GM20431 (cell line): ENCODE measurements around the gene LYPD8.

ENCODE experiments used
- in situ Hi-C: fragments of 300-500 bp; cut with MseI, MboI; formaldehyde crosslinking; loops from one replicate; pipeline ENCODE4 v1.15.0; 2020; ENCODE audit warnings: low sequenced_read_pairs; ENCODE audit not compliant: unreplicated experiment

The LYPD8 gene

DNA sequence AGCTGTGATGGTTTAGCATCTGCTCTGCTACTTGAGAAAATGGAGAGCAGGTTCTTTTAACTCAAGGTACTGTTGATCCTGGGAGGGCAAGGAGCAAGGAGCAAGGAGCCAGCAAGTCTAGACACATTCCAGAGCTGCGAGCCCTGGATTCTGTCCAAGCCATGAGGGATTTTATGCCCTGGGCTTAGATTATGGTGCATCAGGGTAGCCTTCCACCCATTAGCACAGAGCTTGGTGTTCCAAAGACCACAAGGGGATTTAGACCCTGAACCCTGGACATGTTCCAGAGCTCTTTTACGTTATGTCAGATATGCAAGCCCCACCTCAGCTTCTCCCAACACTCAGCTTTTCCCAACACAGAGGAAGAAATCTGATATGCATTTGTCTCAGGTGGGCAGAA lies 51.0 kb downstream of the LYPD8 start:
- in situ Hi-C loops = no loop called here

DNA sequence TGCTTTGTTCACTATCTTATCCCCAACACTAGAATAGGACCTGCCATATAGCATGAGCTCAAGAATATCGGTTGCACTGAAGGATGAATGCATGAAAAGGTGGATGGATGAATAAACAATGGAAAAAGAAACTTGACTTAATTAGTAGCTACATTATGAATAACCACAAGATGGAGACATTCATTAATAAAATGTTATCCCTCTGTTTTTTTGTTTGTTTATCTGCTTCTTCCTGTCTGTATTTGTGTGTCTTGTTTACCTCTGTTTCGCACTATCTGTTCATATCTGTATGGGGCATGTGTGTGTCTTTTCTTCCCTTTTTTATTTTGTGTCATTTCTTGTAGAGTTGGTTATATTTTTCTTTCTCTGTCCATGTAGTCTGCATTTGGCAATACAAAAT lies 51.9 kb downstream of the LYPD8 start:
- in situ Hi-C loops = no loop called here

GRCh38 chr1:248702714-248703113 lies 52.8 kb downstream of the LYPD8 start, which contains the start of gene OR14I1:
Gene OR14I1, minus strand, starts transcription at chr1:248702766.
- in situ Hi-C loops = no loop called here

DNA sequence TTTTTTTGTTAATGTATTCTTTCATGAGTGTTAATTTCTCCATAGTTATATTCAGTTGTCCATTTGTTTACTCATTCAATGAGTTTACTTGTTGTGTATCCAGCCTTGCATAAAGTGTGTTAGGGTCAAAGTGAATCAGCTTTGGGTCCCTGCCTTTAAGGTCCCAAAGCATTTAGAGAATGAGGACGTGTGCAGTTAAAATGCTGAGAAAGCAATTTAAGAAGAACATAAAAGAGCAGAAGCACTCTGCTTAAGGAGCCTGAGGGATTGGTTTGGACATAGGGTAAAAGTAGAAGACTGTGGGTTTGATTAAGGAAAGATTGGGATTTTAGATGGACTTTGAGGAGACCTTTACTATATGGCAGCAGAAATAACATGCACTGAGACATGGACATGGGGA lies 56.5 kb downstream of the LYPD8 start:
- in situ Hi-C loops = no loop called here

DNA sequence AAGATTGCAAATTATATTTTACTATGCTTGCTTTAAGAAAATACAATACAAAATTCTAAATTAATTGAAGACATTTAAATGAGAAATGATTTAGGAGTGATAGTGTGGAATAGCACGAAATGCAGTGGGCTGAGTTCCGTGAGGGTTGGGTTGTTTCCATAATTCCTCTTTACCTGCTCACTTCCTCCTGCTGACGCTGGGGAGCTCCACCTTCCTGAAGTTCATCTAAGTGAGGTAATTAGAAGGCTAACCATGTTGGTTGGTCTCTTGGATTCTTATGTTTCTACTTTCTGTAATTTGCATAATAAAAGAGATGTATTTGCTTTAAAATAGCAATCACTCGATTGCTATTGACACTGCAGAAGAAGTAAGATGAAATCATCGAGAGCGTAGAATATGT lies 57.7 kb downstream of the LYPD8 start:
- in situ Hi-C loops = no loop called here

GRCh38 chr1:248696774-248697173 lies 58.8 kb downstream of the LYPD8 start:
- in situ Hi-C loops = no loop called here

GRCh38 chr1:248696261-248696660 lies 59.3 kb downstream of the LYPD8 start:
- in situ Hi-C loops = no loop called here

DNA sequence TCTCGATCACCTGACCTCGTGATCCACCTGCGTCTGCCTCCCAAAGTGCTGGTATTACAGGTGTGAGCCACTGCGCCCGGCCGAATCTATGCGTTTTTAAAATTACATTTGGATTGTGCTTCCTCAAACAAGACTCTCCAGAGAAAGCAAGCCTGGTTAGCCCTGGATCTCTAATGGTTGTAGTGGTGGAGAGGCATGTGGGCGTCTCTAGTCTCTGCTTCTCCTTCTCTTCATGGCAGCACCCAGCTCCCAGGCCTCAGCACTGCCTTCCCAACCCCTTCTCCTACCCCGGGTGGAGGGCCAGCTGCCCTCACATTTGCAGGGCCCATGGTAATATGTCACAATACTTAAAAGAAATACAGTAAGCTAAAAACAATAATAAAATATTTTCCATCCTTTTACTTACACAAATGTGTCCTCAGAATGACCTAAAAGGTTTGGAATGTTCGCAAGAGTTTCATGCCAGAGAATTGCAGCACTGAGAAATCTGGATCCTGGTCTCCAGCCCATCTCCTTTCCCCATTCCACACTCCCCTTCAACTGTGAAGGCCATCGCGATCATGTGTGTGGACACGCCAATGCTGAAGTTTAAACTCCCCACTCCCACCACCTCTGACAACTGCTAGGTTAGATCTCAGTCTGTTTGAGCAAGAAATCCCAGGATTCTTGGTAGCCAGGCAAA lies 60.0 kb downstream of the LYPD8 start:
- in situ Hi-C loops = no loop called here

GRCh38 chr1:248691567-248692155 lies 63.9 kb downstream of the LYPD8 start:
- in situ Hi-C loops = no loop called here
